ENCODE data around the gene XPO5.
A peak's percentile ranks its signal among the peaks of the same experiment; 100 is the strongest.
"Not testable (repeated sequence)": the region's sequence is repeated elsewhere in the genome, so short reads cannot be mapped to it uniquely, and the experiment has no call there.

XPO5 gene

GRCh38 chr6:43516367-43516696 is 59.5 kb downstream of the XPO5 start:
- DNase-seq: no peak

DNA sequence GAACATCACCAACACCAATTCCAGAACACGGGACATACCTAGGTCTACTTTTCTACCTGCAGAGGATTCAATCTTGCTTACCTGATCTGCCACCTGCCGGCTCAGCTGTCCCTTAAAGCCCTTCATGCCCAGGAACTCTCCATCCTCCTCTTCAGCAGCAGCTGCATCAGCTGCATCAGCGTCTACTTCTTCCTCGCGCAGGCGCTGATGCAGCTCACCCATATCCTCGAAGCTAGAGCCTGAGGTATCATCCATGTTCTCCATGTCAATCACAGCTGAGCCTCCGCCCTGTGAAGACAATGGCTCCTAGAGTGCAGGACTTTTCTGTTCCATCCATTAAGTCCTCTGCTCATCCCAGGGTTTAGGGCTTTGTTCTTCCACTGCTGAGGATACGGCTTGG is 60.0 kb downstream of the XPO5 start:
- no peak for DNase-seq

GRCh38 chr6:43511824-43512415 is 63.9 kb downstream of the XPO5 start:
- no peak for DNase-seq

DNA sequence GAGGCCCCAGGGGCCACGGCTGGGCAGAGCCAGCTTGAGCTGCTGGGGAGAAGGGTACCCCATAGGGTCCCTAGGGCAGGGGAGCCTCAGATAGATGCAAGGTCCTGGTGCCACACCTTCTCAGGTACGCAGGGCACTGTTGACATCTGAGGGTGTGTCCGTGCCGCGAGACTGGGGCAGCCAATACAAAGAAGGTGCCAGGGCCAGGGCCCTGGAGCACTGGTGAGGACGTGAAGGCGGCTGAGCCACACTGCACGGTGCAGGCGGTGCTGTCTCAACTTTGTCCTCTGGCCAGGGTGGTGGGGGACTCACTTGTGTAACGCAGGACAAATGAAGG is 65.0 kb downstream of the XPO5 start:
- no peak for DNase-seq

- DNase-seq: peak; percentile 91
These were observed 65.6 kb downstream of the XPO5 start, which contains the start of gene LRRC73 for GRCh38 chr6:43509984-43510826. LRRC73 (minus strand) TSS chr6:43510346; CDS start chr6:43509785, 561 bp downstream.

- no peak for DNase-seq
These were observed 66.5 kb downstream of the XPO5 start for GRCh38 chr6:43509142-43509983.

DNA sequence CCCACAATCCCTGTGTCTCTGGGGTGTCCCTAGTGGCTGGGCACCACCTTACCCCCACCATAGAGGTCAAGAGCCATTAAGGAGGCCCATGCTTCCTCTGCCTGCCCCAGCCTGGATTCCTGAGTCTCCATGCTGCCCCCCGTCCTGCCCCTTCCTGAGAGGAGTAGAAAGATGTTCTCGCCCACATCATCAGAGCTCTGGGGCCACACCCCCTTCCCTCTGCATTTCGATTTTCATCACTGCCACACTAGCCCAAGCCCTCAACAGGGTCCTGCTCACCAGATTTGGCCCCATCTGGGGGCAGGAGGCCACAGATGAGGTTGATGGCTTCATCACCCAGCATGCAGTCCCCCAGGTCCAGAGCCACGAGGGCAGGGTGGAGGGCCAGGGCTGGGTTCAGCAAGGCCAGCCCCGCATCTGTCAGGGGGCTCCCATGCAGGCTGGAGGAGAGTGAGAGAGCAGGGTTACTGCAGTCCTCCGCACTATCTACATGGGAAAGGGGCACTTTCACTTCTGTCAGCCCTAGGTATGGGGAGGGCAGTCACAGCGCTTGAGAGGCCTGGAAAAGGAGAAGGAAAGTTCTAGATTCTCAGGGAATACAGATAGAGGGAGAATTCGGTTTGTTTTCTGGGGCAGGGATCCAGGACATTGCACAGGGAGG is 67.2 kb downstream of the XPO5 start:
- no peak for DNase-seq

DNA sequence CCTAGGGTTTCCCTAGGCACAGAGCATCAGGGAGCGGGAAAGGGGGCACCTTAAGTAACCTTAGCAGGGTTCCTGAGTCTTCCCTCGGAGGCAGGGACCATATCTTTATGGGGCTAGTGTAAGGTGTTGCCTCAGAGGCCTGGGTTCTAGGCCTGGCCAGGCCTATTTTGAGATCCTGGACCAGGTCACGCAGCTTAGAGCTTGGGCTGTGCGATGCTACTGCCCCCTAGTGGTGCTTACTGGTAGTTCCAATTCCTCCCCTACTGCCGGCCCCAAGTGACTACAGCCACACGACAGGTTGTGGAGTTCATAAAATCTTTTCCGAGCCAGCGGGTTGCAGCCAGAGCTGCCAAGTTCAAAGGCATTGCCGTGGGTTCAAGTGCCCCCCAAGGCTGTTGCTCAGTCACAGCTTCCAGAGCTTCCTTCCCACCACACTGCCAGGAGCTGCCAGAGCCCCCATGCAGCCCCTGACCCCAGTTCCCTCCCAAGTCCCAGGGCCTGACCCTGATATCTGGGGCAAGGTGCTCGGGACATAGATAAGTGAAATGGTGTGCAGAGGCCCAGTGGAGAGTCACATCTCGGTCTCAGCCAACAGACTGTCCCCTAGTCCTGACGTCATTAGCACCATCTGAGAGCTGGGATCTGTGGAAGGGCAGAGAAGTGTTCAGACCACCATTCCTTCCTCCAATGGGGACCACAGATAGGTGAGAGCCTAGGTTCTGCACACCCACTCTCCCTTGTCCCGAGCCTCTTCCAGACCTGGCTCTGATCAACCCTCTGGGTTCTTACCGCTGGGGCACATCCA is 69.0 kb downstream of the XPO5 start:
- DNase-seq: peak; percentile 91

GRCh38 chr6:43506171-43506570 is 69.7 kb downstream of the XPO5 start:
- no peak for DNase-seq

DNA sequence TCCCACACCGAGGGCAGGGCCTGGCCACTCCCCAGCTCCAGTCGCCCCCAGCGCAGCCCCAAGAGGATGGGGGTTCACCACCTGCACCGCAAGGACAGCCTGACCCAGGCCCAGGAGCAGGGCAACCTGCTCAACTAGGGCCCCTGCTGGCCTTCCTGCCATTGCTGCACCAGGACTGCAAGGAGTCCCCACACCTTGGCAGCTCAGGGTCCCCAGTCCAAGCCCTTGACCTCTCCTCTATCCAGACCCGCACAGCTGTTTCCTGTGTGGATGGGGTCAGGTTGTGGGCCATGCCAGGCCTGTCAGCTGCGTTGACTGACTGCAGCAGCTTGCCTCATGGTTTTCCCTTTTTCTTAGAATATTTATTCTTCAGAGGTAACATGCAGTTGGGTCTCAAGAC is 70.1 kb downstream of the XPO5 start:
- DNase-seq: no peak

GRCh38 chr6:43504756-43505593 is 70.9 kb downstream of the XPO5 start:
- no peak for DNase-seq

DNA sequence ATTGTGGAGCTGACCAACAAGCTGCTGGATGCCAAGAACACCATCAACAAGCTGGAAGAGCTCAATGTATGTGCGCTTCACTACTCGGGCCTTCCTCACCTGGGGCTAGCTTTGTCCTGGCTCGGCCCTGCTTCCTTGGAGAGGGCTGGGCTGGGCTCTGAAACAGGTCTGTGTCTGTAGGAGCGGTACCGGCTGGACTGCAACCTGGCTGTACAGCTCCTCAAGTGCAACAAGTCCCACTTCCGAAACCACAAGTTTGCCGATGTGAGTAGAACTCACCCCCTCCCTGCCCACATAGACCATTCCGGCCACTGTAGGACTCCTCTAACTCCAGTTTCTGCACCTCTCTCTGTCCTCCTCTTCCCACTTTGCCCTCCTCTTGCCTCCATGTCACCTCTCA is 72.4 kb downstream of the XPO5 start:
- DNase-seq: no peak

GRCh38 chr6:43502666-43503065 is 73.2 kb downstream of the XPO5 start:
- no peak for DNase-seq

DNA sequence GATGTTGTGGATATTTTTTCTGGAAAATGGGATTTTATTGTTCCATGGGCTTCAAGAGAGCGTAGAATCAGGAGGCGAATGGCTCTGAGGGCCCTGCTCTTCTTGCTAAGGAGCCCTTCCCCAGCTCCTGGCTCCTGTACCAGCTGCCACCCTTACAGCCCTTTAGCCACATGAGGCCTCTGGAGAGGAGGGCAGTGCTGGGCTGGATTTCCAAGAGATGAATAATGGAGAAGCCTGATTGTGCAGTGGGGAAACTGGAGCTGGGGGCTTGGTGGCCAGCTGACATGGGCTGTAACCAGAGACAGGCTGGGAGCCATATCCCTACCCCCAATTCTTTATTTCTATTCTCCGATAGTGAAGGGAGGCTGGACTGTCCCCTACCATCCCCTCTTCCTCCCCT is 74.9 kb downstream of the XPO5 start:
- DNase-seq: no peak

DNA sequence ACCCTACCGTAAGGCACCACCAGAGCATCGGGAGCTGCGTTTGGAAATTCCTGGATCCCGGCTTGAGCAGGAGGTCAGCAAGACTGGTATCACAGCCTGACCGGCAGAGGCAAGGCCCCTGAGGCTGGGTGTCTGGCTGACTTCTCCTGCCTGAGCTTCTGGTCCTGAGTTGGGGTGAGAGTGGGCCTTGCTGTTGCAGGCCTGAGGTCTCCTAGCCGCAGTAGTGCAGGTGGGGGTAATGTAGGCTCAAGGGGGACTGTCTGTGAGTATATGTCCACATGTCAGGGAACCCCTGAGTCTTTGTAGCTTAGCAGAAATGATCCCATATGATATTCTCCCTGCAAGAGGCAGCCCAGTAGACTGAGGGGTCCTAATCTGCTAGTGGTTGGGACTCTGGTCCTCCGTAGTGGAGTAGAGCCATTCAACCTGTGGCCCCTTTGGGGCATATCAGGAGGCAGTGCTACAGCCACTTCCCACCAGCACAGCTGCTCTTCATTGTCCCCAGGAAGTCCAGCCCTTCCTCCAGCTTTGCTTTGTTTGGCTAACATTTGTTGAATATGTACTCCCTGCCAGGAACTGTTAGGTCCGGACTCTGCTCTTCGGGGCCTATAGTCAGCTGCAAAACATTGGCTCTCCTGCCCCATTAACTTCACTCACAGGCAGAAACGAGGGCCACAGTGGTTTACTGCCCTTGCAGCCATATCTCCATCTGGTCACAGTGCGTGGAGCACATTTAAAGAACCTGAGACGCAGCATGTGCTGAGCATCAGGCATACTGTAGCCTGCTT is 76.6 kb downstream of the XPO5 start:
- no peak for DNase-seq

- DNase-seq: not testable (repeated sequence)
These were observed 77.5 kb downstream of the XPO5 start for GRCh38 chr6:43498291-43498690.

GRCh38 chr6:43497689-43498088 is 78.1 kb downstream of the XPO5 start:
- no peak for DNase-seq

DNA sequence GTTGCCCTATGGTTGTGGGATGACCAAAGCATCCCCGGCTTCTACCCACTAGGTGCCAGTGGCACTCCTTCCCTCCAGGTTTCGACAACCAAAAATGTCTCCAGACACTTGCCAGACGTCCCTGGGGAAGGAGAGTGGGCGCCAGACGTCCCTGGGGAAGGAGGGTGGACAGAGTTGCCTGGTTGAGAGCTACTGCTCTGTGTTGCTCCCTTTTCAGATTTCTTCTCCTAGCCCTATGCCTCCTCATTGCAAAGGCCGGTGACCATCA is 78.8 kb downstream of the XPO5 start:
- DNase-seq: no peak

DNA sequence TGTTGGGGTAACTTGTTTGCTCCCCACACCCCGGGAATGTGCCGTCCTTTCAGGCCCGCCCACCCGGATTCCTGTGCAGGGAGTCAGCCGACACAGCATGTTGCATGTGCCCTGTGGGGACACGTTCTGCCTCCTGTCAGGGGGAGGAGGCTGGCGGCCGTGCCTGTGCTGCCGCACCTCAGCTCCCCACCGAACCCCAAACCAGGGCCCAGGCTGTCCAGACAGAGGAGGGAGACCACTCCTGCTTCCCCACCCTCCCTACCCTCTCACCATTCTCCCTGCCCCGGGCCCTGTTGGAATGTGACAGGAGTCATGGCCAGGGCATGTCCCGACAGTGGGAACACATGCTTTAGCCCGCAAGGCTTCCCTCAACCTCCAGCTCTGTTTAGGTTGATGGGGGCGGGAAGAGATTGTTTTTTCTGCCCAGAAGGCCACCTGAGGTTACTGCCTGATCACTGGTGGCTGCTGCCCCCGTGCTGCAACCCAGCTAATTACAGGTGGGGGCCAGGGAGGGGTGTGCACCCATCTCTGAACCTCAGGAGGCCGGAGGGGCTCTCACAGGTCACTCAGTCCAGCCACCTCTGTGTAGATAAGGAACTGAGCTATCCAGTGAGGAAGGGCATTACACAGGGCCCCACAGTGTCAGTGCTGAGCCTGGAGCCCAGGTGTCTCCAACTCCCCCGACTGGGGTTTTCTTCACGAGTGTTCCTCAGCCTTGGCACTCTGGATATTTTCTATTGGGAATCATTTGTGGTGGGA is 79.3 kb downstream of the XPO5 start:
- DNase-seq: no peak

DNA sequence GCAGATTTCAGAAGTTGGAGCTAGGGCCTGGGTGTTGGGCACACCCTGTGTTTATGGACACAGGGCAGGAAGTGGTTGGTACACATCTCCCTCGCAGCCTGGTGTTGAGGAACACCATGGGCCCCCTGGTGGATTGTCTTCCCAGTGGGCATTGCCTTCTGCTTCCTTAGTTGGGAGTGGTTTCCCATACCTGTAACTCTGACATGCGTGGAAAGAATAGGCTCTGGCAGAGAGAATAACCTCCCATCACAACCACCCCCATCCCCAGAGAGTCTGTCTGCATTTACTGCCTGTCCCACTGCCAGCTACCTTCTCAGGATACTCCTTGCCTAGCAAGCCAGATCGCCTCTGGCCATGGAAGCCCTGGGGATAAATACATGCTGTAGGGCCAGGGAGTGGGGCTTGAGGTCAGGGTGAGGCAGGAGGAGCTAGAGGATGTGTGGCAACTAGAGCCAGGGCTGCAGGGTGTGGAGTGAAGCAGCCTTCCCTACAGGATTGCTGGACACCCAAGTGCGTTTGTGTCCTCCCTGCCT is 80.4 kb downstream of the XPO5 start:
- DNase-seq: no peak

All from activated CD8-positive, alpha-beta memory T cell treated with anti-CD3 and anti-CD28 coated beads for 24 hours (primary cell).